Coronary artery (tissue), 2 donors: ENCODE results near the gene METTL15.
"Not testable (repeated sequence)": the region's sequence is repeated elsewhere in the genome, so short reads cannot be mapped to it uniquely, and the experiment has no call there.

ENCODE experiments used
- DNase-seq: peaks from one replicate; pipeline ENCODE4 v3.0.0-alpha.2; 2017; ENCODE audit warnings: low spot score
- H3K27ac ChIP-seq, 2 donors: fragments of 200-600 bp; sonication (generic); one replicate each; pipeline ENCODE4 v1.5.1; 2016 to 2019
- H3K4me3 ChIP-seq: fragments of 200-600 bp; sonication (generic); 2 replicates; pipeline ENCODE4 v1.5.1; 2016; ENCODE audit warnings: mild to moderate bottlenecking, moderate library complexity
- TF ChIP-seq, protein P1 (sequence below): fragments of 200-600 bp; sonication (generic); IDR thresholded peaks from one replicate; pipeline ENCODE4 v1.5.1; 2019; ENCODE audit warnings: antibody characterized with exemption

The METTL15 gene

DNA sequence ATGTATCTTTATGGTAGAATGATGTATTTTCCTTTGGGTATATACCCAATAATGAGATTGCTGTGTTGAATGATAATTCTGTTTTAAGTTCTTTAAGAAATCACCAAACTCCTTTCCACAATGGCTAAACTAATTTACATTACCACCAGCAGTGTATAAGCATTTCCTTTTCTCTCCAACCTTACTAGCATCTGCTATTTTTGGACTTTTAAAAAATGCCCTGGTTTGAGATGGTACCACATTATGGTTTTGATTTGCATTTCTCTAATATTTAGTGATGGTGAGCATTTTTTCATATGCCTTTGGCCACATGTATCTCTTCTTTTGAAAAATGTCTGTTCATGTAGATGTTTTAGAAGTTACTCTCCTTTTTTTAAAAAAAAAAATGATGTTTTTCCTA lies 142.0 kb downstream of the METTL15 start:
- TF ChIP-seq, protein P1, sequence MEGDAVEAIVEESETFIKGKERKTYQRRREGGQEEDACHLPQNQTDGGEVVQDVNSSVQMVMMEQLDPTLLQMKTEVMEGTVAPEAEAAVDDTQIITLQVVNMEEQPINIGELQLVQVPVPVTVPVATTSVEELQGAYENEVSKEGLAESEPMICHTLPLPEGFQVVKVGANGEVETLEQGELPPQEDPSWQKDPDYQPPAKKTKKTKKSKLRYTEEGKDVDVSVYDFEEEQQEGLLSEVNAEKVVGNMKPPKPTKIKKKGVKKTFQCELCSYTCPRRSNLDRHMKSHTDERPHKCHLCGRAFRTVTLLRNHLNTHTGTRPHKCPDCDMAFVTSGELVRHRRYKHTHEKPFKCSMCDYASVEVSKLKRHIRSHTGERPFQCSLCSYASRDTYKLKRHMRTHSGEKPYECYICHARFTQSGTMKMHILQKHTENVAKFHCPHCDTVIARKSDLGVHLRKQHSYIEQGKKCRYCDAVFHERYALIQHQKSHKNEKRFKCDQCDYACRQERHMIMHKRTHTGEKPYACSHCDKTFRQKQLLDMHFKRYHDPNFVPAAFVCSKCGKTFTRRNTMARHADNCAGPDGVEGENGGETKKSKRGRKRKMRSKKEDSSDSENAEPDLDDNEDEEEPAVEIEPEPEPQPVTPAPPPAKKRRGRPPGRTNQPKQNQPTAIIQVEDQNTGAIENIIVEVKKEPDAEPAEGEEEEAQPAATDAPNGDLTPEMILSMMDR: no peak
- Histone ChIP-seq H3K4me3 (no peak overlapping the region), H3K27ac (no peak overlapping the region)
- no peak for DNase-seq

DNA sequence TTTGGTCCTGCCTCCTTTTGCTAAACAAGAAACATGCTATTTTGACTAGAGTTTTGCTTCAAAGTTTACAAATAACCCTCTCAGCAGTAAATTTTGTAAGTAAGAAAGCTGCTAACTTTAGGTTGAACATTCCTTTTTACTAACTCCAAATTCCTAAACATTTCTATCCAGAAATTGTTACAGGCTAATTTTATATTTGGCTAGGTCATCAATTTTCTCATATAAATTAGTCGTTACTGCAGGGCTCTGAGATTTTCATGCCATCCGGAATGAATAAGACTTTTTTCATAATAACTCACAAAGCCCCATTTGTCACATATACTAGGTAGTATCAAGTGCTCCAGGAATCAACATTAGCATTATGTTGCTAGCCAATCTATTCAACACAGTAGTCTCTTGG lies 143.1 kb downstream of the METTL15 start:
- no peak for DNase-seq
- TF ChIP-seq, protein P1: no peak
- H3K27ac ChIP-seq: no peak overlapping the region
- no peak overlapping the region for H3K4me3 ChIP-seq

GRCh38 chr11:28257761-28258160 lies 149.6 kb downstream of the METTL15 start:
- TF ChIP-seq, protein P1: no peak
- no peak for DNase-seq
- Histone ChIP-seq H3K27ac (no peak overlapping the region), H3K4me3 (no peak overlapping the region)

DNA sequence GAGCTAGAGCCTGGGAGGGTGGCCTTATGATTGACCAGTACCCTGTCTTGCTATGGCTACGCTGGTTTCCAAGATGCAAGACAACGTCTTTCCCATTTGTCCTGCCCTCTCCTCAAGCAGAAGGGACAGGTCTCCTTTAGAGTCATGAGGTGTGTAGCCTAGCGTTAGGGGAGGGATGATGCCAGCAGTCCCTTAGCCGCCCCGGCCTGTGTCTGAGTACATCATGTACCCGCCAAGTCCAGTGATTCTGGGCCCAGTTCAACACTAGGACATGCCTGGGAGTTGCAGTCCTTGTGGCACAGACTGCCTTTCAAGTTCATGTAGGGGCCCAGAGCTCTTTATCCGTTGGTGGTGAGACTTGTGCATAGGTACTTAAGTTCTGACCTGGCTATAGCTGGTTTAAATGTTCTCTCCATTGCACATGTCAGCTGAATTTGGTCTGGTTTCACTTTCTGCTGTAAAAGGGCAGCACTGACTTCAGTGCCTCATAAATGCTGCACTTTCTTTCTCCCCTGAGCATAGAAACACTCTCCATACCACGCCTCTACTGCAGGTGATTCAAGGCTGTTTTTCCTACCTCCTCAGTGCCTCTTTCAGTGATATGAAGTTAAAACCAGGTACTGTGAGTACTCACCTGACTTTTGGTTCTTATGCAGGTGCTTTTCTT lies 151.1 kb downstream of the METTL15 start:
- Histone ChIP-seq H3K4me3 (no peak overlapping the region), H3K27ac (no peak overlapping the region)
- no peak for DNase-seq
- TF ChIP-seq, protein P1: no peak

- no peak for DNase-seq
- Histone ChIP-seq H3K27ac (no peak overlapping the region), H3K4me3 (no peak overlapping the region)
- TF ChIP-seq, protein P1: no peak
Measured at GRCh38 chr11:28268925-28269324, 160.7 kb downstream of the METTL15 start.

DNA sequence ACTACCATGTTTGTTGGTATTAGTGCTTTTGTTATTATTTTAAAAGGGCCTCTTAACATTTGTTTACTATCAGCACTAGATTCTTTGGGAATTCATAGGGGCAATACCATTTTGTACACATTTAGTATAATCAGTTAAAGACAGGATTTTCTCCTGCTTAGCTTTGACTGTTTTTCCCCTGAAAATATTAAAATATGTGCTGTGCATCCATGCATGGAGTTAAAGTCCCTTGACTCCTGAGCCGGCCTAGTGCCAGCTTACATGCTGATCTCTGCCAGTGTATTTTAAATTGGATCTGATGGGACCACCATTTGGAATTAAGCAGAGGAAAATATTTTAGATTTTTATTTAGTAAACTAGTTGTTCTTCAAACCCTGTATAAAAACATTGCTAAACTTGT lies 161.4 kb downstream of the METTL15 start:
- no peak for DNase-seq
- TF ChIP-seq, protein P1: no peak
- Histone ChIP-seq H3K27ac (no peak overlapping the region), H3K4me3 (no peak overlapping the region)

DNA sequence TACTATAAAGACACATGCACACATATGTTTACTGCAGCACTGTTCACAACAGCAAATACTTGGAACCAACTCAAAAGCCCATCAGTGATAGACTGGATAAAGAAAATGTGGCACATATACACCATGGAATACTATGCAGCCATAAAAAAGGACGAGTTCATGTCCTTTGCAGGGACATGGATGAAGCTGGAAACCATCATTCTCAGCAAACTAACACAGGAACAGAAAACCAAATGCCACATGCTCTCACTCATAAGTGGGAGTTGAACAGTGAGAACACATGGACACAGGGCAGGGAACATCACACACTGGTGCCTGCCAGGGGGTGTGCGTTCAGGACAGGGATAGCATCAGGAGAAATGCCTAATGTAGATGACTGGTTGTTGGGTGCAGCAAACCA lies 164.1 kb downstream of the METTL15 start:
- not testable (repeated sequence) for H3K4me3 ChIP-seq, DNase-seq, H3K27ac ChIP-seq

DNA sequence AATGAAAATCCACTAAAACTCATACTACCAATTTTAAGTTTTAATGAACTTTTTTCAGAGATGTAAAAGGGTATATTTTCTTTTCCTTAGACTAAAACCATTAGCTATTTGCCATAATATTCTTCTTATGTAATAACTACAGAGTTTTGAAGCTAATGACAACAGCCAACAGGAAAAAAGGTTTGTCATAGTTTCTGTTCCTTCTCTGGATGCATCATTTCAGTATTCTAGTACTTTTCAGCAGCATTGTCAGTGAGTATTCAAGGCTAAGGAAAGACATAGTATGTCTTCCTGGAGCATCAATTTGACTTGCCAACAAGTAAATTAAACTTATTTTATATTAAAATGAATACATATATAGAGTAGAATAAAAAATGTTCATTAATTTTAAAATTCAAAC lies 166.0 kb downstream of the METTL15 start:
- Histone ChIP-seq H3K4me3 (no peak overlapping the region), H3K27ac (no peak overlapping the region)
- DNase-seq: no peak
- TF ChIP-seq, protein P1: no peak
